Ishikawa (cell line): ENCODE results near the gene PFAS.

ENCODE experiments used
- CEBPB ChIP-seq: IDR thresholded peaks from 2 replicates; pipeline ENCODE4 v1.6.1; 2012
- EGR1 ChIP-seq: IDR thresholded peaks from 2 replicates; pipeline ENCODE4 v1.6.1; 2012
- EP300 ChIP-seq: IDR thresholded peaks from 2 replicates; pipeline ENCODE4 v1.6.1; 2012; ENCODE audit warnings: borderline replicate concordance
- FOXM1 ChIP-seq: IDR thresholded peaks from 2 replicates; pipeline ENCODE4 v1.6.1; 2012; ENCODE audit warnings: low read depth, borderline replicate concordance
- MAX ChIP-seq: IDR thresholded peaks from 2 replicates; pipeline ENCODE4 v1.6.1; 2012
- RAD21 ChIP-seq: IDR thresholded peaks from 2 replicates; pipeline ENCODE4 v1.6.1; 2012; ENCODE audit warnings: low read depth
- TAF1 ChIP-seq: IDR thresholded peaks from 2 replicates; pipeline ENCODE4 v1.6.1; 2012; ENCODE audit warnings: low read depth, mild to moderate bottlenecking
- TCF12 ChIP-seq: IDR thresholded peaks from 2 replicates; pipeline ENCODE4 v1.6.1; 2012; ENCODE audit warnings: low read depth
- TEAD4 ChIP-seq: IDR thresholded peaks from 2 replicates; pipeline ENCODE4 v1.6.1; 2012
- YY1 ChIP-seq: IDR thresholded peaks from 2 replicates; pipeline ENCODE4 v1.6.1; 2012; ENCODE audit warnings: low read depth
- ZBTB7A ChIP-seq: IDR thresholded peaks from 2 replicates; pipeline ENCODE4 v1.6.1; 2012; ENCODE audit warnings: low read depth
- TF ChIP-seq, protein P1 (sequence below): IDR thresholded peaks from 2 replicates; pipeline ENCODE4 v1.6.1; 2012; ENCODE audit warnings: low read depth, mild to moderate bottlenecking

GRCh38 chr17:8249621-8250500, 772 bp downstream of the PFAS start:
- TF ChIP-seq TAF1, result no peak; the same call in 1 of the 2 replicates
- TF ChIP-seq, protein P1, sequence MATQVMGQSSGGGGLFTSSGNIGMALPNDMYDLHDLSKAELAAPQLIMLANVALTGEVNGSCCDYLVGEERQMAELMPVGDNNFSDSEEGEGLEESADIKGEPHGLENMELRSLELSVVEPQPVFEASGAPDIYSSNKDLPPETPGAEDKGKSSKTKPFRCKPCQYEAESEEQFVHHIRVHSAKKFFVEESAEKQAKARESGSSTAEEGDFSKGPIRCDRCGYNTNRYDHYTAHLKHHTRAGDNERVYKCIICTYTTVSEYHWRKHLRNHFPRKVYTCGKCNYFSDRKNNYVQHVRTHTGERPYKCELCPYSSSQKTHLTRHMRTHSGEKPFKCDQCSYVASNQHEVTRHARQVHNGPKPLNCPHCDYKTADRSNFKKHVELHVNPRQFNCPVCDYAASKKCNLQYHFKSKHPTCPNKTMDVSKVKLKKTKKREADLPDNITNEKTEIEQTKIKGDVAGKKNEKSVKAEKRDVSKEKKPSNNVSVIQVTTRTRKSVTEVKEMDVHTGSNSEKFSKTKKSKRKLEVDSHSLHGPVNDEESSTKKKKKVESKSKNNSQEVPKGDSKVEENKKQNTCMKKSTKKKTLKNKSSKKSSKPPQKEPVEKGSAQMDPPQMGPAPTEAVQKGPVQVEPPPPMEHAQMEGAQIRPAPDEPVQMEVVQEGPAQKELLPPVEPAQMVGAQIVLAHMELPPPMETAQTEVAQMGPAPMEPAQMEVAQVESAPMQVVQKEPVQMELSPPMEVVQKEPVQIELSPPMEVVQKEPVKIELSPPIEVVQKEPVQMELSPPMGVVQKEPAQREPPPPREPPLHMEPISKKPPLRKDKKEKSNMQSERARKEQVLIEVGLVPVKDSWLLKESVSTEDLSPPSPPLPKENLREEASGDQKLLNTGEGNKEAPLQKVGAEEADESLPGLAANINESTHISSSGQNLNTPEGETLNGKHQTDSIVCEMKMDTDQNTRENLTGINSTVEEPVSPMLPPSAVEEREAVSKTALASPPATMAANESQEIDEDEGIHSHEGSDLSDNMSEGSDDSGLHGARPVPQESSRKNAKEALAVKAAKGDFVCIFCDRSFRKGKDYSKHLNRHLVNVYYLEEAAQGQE, result no peak
- no peak for TF ChIP-seq EP300
- no peak for TF ChIP-seq TEAD4
- TF ChIP-seq RAD21, result no peak
- no peak for TF ChIP-seq EGR1
- TF ChIP-seq ZBTB7A, result no peak
- TF ChIP-seq FOXM1, result no peak
- no peak for TF ChIP-seq CEBPB
- TF ChIP-seq MAX, result no peak
- no peak for TF ChIP-seq TCF12
- TF ChIP-seq YY1, result no peak
